NCI-H460 (cell line): Measurements from ENCODE around the gene NKD1. TPM values are rescaled to one million over a fixed set of nuclear protein-coding genes. Genes with fewer than 3 reads are reported as not detected.

Experiments used
- DNase-seq: peaks from one replicate; pipeline ENCODE4 v3.0.0-alpha.2; 2016; ENCODE audit warnings: low read depth; ENCODE audit errors: extremely low read depth
- total RNA-seq: library from RNA; depleted of rRNA; stranded (reverse); fragments of >200 nt; shearing (Covaris generic); gene quantifications from 2 replicates; pipeline ENCODE4 v1.2.3, GENCODE V29; 2014

The NKD1 gene
- total RNA-seq, 1 experiment from 2014 or later, result 0.05 TPM

DNA sequence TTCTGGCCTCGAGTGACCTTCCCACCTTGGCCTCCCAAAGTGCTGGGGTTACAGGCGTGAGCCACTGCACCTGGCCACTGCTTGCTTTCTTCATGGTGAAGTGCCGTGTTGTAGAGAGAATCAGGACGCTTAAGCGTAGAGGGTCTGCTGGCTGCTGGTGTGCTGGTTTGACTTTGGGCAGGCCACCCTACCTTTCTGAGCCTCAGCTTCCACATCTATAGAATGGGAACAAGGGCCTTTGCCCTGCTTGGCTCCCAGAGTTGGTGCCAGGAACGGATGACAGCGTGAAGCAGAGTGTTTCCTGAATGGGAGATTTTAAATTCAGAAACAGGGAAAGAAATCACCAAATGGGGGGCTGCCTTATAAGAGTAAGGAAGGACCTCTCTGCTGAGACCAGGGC, 60.9 kb downstream of the NKD1 start:
- DNase-seq, result no peak

- DNase-seq, result no peak
These were observed 61.3 kb downstream of the NKD1 start for GRCh38 chr16:50609471-50609870.

DNA sequence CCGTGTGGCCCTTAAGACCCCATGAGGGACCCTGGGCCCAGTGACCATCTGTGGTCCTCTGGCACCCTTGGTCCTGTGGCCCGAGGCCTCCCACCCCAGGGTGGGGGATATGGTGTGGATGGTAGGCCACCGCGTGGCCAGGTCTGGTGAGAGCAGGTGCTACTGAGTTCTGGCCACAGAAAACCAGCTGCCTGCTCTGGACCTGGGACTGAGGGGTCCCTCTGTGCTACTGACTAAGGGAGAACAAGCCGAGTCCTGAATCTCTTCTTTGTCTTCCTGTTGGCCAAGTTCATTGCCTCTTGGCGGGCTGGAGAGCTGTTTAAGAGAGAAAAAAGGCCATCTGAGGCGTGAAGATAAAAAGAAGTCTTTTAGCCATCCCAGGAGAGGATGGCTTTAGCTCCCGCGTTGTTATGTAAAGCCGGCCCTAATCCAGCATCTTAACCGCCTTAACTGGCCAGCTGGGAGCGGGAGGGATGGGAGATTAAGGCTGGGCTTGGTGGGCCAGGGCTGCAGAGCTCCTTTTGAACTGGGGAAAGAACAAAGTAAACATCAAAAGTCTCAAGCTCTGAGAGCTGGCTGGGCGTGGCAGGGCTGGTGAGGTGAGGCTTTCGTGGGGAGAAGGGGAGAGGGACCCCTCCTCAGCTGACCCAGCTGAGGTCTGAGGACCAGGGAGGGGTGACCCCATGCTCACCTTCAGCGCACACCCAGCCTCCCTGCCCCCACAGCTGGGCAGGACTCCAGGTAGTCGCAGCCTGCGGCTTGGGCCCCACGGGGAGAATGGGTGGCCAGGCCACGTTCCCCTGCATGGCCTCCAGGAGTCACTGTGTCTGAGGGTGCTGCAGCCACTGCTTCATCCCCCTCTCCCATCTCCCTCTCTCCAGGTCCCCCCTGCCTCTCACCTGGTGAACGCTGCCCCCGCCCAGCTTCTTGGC, 62.4 kb downstream of the NKD1 start:
- no peak for DNase-seq

DNA sequence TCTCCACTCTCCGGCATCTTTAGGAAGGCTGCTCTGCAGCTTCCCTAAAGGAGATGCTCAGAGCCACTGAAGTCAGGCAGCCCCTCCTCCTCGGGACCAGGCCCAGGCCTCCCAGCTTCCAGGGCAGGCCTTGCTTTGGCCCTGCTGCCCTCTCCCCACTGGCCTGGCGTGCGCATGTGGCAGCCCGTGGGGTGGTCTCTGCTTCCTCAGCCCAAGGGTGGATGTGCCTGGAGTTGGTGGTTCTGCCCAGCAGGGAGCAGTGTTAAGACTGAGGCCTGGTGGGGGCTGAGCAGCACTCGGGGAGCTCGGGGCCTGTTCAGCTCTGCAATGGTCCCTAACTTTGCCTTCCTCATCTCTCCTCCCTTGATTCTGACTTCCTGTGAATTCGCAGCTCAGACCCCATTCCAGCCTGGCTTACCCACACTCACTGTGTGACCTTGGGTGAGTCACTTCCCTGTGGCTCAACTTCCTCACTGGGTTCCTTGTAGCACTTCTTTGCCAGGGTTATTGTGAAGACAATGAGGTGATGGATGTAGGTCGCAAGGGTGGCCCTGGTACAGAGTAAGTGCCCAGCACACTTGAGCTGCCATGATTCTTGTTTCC, 63.2 kb downstream of the NKD1 start:
- no peak for DNase-seq

- DNase-seq, result no peak
These were observed 64.0 kb downstream of the NKD1 start for GRCh38 chr16:50611995-50612848.

GRCh38 chr16:50612849-50613198, 64.6 kb downstream of the NKD1 start:
- DNase-seq, result no peak

DNA sequence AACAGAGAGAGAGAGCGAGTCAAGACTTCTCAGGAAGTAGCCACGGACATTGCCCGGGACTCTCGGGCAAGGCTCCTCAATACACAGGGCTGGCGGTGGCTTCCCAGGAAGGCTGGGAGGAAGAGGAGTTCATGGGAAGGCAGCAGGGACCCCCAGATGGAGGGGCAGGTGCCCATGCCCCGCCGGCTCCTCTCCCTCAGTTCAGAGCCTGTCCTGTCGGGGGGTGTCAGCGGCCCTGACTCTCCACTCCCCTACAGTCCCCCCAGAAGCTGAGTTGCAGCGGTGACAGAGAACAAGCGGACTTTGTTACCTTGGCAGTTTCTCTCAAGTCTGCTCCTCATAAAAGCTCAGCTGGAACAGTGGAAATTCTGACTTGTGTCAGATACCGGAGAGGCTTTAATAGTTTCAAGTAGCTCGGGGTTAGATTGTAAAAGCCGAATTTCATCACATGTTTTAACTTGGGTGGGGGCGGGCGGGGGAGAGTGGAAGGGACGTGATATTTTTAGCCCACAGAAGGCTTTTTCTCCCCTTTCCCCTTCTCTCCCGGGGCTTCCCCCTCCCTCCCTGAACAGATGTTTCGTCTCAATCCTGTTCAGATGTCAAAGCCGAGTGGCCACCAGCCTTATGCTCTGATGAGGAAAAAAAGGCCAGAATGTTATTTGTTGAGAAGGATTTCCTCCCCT, 65.2 kb downstream of the NKD1 start:
- no peak for DNase-seq

GRCh38 chr16:50613964-50614474, 65.8 kb downstream of the NKD1 start:
- DNase-seq, result no peak

GRCh38 chr16:50614955-50615724, 66.9 kb downstream of the NKD1 start:
- no peak for DNase-seq

DNA sequence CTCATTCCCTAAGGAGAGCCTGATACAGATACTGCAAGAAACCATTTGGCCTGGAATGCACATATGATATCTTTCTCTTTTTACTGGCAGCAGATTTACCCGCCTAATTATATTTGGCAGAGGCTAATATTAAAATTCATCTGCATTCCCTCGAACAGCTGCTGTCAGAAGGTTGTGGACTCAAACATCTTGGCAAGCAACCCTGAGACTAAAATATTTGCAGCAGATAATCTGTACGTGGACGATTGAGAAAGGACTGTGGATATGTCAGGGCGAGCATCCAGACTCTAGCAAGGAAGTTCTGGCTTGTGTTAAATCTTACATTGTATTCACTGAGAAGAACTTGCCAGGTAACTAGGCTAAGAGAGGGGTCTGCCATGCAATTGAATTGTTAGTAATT, 67.7 kb downstream of the NKD1 start:
- no peak for DNase-seq

DNA sequence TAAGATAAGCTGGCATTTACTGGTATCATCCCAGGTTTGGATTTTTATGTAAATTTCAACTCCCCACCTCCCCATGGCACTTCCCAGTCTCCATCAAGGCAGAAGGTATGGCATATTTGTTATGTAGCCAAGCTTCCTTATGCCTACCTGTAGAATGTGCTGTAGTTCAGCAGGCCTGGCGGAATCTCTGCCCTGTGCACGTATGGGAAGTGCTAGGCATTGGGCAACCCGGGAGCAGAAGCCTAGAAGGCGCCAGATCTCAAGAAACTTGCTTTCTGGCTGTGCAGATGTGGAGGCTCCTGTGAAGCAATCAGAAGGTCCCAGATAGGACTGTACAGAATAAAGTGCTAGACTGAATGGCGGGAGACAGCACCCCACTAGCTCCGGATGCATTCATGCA, 68.2 kb downstream of the NKD1 start:
- no peak for DNase-seq

DNA sequence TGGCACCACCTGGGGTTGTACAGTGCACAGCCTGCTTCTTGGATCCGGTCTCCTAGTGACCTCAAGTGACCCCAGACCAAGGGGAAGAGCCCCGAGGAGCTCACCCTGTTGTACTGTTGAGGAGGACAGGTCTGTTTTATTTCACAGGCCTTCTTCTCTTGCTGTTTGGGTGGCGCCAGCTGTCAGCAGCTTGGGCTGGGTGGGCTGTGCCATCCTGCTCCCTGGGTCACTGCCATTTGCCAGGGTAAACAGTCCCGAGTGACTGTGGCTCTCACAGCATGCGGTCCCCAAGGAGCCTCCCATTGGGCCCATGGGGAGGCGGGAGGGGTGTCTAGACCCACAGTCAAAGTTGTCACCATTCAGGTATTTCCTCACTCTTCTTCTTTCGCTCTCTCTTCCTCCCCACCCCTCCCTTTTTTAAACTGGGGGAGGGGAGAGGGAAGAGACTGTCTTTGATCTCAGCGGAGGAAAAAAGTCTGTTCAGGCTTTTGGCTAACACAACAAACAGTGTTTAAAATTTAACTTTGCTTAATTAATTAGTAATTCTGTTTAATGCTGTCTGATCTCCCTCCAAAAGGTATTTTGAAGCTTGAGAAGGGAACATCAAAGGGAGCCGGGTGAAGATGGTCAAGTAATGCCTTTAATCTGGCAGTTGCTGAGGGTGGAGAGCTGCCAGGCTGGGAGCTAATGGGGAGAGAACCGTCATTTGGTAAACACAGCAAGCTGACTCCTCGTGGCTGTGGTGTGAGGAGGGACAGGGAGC, 68.9 kb downstream of the NKD1 start:
- no peak for DNase-seq

GRCh38 chr16:50617646-50618184, 69.5 kb downstream of the NKD1 start:
- no peak for DNase-seq

DNA sequence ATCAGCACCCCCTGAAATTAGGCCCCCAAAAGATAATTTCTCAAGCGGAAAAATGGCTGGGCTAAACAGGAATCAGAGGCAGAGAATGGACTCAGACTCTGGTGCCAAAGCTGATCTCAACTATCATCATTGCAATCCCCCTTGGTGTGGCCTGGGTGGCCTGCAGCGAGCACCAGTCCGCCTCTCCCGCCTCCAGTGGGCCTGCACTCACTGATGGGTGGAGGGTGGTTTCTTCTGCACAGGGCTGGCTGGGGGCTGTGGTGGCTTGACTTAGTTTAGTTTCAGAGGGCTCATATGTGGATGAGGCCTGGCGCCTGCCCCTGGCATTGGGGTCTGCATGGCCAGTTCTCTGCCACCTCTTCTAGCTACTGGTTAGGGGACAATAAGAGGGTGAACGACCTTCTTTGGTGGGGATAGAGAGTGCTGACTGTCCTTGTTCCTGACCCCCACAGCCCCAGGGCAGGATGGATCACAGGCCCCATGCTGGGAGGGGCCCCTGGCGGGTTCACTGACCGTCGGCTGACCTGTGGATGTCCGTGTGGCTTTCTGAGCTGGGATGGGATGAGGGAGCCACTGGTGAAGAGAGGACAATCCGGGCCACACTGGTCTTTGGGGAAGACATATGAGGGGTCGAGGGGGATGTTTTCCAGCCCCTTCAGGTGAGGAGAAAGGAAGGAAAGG, 70.2 kb downstream of the NKD1 start:
- no peak for DNase-seq

- no peak for DNase-seq
These were observed 71.7 kb downstream of the NKD1 start for GRCh38 chr16:50619702-50620491.

GRCh38 chr16:50620646-50621451, 72.7 kb downstream of the NKD1 start:
- DNase-seq, result no peak

- no peak for DNase-seq
These were observed 73.2 kb downstream of the NKD1 start for GRCh38 chr16:50621452-50621792.
